Stimulated activated CD8-positive, alpha-beta memory T cell treated with anti-CD3 and anti-CD28 coated beads, Interleukin-15, amount 100 ng/mL, for 1 hour (primary cell): ENCODE data around the gene CCDC187.

ENCODE experiments used
- DNase-seq: peaks from one replicate; pipeline ENCODE4 v3.0.0-alpha.2; 2020; ENCODE audit warnings: low read depth

CCDC187 gene

DNA sequence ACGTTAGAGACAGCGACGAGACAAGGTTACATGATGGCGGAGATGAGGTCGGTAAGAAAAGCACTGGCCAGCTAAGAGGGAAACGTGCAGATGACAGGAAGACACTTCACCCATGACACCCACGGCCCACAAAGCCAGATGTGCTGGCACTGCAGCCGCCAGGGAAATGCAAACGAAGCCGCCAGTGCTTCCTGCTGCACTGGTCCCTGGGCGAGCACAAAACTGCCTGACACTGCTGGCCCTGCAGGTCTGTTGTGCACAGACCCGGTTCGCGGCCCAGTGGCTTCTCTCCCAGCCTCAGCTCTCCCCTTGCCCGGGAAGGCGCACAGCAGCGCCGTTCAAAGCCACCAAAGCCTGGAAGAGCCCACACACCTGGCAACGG lies 78.5 kb downstream of the CCDC187 start:
- no peak for DNase-seq

DNA sequence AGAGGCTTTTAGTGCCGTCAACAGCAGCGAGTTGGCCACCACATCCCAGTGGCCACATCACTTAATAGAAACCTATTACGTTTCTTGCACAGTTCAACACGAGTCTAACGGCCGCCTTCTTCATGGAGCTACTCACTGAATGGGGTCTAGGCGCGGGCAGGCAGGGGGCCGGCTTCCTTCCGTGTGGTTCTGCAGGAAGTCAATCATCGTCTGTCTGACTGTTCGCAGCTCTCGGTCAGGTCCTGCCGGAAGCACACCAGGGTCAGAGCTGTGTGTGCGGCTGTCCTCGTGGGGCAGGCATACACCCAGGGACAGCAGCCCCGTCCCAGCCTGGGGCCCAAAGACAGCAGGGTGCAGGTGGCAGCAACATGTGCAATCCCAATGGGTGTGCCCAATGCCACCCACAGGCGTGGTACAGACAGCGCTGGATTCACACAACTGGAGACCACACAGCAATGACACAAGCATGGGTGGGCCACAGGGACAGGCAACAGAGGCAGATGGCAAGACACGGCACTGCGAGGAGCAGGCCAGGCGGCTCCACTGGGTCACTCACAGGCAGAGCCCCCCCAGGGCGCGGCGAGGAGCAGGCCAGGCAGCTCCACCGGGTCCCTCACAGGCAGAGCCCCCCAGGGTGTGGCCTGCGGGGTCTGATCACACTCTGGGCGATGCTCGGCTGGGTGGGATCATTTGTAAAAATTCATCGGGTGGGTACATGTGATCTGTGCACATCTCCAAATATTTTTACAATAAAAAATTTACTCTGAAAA lies 79.8 kb downstream of the CCDC187 start:
- no peak for DNase-seq

DNA sequence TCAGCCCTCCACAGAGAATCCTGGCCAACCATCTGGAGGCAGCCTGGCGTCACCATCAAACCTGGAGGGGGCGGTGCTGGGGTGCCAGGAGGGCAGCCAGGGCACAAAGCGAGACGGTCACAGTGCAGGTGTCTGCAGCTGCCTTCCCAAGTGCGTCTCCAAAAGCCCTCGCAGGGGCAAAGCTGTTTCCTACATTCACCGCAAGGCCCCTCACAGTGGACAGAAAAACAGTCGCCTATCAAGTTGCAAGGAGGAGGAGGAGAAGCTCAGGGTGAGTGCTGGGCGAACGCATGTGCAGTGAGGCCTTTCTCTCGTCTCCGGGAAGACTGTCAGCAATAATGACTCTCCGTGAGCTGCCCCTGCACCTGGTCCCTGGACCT lies 81.0 kb downstream of the CCDC187 start:
- no peak for DNase-seq

DNA sequence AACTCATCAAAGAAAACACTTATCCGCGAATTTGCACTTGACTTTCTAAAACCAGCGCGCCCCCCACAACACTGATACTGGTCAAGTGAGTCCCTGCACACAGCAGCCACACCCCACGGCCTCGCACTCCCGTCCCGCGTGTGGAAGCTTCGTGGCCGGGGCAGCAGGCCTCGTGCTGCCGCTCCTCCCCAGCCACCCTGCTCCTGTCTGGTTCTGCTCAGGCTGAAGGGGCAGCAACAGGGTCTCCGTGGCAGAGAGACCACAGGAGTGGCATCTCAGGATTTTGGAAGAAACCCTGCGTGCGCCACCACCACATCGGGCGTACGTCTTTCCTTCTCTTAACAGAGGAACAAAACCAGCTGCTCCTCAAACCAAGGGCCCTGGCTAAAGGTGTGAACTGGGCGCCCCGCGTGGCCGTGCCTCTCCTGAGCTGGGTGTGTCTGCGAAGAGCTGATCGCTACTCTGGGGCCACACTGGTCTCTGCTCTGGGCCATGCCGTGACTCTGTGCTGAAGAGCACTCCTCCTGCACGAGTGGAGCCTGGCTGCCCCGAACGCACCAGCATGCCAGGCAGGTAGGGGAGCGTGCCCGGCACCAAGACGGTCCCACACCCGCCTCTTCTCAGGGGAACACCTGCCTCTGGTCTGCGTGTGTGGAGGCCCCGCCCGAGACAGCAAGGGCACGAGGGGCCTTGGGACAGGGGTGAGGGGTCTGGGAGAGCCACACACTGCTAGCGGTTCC lies 81.6 kb downstream of the CCDC187 start:
- no peak for DNase-seq

DNA sequence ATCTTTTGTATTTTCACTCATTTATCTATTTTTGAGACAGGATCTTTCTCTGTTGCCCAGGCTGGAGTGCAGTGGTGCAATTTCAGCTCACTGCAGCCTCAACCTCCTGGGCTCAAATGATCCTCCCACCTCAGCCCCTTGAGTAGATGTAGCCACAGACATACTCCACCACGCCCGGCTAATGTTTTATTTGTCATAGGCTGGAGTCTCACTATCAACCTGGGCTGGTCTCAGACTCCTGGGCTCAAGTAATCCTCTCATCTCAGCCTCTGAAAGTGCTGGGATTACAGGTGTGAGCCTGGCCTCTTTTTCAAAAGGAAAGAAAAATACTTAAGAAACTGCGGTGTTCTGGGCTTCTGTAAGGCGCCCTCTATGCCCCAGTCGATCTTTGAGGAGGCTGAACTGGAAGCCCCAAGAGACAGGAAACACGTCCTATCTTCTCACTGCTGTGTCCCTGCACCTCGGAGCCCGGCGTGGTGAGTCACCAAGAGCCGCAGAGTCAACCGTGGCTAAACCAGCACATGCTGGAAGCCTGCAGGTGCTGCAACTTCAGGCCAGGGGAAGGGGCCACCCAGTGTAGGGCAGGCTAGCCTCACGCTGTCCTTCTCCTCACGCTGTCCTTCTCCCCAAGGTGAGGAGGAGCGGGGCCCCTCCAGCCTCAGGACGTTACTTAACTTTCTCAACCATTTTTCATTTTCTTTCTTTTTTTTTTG lies 83.7 kb downstream of the CCDC187 start:
- no peak for DNase-seq

DNA sequence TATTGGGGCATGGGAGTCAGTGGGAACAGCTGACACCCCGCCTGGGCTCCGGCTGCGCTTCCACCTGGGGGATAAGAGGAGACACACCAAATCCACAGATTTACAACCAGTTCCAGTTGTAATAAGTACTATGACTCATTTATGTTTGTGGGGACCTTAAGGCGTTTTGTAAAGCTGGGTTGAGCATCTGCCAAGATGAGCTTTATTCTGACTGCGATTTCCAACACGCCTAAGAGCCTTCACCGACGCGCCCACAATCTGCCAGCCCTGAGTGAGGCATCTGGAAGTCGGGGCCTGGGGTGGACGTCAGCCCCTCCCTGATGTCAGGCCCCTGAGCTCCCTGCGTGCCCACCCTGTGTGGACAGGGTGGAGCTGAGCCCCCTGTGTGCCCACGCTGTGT lies 84.6 kb downstream of the CCDC187 start:
- DNase-seq: no peak

DNA sequence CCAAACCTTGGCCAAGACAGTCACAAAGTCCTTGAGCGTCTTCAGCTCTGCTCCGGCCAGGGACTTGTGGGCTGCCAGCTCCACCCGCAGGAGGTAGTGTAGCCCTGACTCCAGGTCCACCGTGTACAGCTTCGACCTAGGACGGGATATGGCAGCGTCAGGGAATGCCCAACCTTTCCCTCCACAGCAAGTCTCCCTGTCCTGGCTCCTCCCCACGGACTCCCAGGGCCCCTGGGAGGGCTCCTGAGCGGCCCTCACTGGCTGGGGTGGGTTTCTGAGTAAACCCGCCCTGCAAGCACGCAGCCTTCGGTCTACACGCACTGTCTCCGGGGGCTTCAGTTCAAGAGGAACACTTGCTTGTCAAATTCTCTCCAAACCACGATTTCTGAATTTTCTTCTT lies 85.2 kb downstream of the CCDC187 start:
- DNase-seq: no peak

DNA sequence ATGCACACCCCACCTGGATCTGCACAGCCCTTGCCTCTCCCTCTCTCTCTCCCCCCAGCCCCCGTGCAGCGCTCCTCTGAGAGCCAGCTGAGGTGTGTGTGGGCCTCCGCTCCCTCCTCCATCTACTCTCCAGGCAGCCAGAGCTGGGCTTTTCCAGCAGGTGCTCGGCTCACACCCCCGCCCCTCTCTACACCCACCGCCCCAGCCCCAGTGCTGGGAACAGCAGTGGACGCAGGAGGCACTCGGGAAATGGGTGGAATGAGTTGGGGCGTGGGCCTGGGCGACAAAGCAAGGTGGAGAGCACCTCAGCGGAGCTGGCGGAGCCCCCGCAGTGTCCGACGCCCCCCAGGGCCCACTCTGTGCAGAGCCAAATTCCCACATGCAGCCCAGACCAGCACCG lies 85.6 kb downstream of the CCDC187 start:
- no peak for DNase-seq

DNA sequence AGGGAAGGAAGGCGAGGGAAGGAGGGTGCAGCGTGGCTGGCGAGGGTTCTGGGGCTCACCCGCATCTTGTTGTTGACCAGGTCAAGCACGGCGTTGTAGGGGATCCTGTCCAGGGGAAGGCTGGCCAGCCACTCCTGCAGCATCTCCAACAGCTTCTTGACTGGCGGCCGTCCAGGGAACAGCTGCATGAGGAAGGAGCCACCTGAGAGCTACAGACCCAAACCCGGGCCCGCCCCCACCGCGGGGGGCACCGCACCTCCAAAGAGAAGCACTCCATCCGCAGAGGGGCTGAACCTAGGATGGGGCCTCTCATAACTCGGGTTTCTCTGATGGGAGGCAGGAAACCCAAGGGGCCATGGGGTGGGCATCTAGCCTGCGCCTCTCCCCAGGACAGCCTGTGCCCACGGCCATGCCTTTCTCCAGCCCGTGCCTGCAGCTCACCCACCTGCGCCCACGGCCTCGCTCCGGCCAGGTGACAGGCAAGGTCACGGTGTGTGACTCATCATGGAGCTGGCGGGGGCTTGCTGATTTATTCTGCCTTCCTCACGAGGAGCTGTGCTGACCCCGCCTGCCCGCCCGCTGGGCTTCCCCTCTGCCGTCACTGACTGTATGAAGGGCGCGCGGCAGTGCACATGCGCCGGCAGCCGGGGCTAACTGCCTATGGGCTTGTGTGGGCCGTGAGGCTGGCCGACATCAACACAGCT lies 87.2 kb downstream of the CCDC187 start:
- DNase-seq: no peak

DNA sequence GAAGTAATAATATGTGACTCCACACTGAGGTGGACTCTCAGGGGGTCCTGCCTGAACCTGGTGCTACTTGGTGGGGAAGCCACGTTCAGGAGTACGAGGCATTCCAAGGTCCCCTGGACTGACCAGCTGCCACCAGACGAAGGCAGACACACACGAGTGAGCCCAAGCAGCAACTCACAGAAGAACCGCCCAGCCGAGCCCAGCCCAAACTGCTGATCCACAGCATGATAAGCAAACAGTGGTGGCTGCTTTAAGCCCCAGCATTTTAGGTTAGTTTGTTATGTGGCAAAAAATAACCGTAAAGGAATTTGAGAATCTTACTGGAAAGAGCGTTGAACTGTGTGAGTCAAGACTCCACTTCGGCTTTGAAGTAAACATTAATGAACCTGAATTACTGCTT lies 90.2 kb downstream of the CCDC187 start:
- DNase-seq: no peak

DNA sequence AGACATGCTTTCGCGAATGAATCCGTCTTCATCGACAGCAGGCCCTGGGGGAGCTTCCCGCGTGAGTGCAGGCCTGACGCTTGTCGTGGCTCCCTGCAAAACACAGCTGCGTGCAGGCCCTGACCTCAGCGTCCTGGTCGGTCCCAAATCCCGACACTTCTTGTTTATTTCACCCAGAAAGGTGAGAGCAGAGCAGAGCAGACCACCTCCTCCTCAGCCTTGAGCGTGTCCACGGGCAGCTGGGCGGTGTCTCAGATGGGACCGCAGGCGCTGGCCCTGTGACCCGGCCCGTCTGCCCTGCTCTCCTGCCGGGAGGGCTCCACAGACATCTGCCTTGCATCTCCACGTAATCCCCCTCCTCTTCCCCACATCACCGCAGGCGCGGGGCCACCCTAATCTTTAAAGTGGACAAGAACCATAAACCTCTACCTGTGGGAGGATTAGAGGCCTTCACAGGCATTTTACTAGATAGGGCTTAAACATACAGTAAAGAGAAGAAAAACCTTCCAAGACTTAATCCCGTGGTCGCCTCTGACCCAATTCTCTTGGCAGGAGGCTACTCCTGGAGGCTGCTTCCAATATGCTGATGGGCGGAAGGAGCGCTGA lies 91.4 kb downstream of the CCDC187 start:
- no peak for DNase-seq

DNA sequence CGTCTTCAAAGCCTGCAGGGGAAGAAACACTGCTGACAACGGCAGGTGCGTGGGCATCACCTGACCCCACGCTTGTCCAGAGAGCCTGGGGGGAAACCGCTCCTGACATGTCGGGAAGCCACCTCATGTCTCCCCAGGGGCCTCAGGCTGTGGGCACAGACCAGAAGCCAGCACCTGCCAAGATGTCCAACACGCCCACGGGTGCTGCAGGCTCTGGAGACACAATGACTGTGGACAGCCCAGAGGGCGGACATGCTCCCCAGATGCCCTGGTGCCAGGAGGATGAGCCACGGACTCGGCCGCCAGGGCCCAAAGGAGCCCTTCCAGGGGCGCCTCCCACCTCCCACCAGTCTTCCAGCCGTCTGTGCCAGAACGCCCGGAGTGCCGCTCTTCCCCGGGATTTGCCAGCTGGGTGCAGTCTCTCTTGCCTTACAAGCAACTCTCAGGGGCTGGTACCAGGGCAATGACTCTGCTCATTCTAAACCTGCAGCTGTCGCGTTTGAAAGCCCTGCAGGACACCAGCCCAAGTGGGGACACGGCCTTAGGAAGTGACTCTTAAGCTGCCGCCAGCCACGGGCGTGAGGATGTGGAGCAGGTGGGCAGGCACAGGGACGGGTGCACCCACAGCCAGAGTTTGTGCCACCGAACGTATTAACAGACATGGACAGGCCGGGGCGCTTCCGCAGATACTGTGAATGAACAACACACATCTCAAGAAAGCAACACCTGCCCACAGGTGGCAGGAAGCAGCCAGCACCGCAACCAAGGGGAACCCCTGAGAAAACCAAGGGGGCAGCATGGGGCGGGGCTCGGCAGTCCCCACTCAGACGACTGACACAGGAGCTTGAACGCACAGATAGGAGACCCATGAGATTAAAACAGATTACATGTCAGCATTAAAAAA lies 92.2 kb downstream of the CCDC187 start:
- DNase-seq: no peak

DNA sequence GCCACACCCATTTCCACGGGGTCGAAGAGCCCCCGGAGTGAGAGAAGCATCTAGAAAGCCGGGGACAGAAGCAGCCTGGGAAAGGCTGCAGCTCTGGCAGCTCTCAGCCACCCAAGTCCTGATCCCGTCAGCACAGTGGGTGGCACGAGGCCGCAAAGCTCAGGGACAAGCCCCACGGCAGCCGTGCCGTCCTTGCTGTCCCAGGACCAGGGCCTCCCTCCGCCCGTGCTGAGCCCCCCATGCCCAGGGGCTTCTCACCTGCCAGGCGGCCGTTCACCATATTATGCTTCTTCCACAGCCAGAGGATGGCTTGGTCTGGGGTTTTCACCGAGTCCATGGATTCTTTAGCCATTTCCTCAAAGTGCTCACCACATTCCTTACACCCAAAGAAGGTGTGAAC lies 92.9 kb downstream of the CCDC187 start:
- DNase-seq: no peak

DNA sequence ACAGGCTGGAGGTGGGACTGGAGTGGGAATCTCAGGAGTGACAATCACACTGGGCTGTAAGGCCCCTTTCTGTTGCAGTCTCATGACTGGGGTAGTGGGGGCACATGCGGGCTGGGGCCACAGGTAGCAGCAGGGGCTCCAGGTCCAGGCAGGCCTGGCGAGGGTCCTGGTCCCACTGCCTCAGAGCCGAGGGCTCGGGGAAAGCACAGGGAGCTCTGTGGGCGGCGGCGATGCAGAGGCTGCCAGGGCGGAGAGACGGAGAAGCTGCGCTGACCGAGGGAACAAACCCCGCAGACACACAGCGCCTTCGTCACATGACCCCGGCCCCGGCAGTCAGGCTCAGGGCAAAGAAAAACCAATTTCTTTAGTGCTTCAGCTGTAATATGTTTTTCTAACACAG lies 93.6 kb downstream of the CCDC187 start:
- DNase-seq: no peak

DNA sequence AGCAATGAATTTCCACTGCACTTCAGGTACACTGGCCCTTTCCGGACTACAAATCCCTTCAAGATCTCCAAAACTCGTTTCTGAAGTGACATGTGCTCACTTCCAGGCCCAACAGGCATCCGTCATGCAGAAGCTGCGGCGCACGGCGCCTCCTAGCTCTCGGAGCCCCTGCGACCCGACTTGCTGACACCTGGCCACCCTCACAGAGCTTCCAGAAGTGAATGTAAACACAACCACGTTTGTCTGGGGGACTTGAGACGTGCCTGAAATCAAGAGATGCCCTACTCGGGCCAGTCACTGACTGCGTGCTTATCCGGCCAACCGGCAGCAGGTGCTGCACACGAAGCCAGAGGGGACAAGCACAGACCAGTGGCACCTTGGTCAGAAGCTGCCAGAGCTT lies 94.1 kb downstream of the CCDC187 start:
- DNase-seq: no peak

DNA sequence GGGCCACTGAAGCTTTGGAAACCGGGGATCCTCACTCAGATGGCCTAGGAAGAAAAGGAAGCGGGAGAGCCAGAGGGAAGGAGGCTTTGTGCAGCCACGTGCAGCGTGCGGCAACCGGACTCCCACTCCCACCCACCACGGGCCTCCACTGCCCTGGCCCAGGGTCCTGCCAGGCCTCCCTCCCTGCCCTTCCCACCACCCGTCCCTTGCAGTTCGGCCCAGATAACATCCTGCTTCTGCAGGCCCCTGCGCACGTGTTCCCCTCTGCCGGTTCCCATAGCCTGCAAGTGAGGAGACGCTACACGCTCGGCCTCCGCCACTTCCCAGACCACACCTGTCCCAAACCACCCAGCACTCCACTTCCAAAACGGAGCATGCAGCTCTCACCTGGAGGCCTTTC lies 94.7 kb downstream of the CCDC187 start:
- no peak for DNase-seq

DNA sequence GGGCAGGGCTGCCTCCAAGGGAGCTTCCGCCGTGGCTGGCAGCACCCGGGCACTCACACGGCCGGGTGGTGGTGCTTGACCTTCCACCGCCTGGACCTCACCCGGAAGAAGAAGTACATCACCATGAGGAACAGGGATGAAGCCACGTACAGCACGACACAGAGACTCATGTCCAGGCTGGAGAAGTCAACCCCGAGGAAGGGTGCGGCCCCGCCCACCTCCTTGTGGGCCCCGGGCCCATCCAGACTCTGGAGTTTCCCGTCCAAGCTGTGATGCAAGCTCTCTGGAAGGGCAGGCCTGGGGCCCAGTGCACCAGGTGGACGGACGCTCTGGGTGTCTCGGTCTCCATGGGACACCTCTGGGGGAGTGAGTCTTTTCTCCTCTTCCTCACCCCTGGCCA lies 95.2 kb downstream of the CCDC187 start:
- DNase-seq: no peak

DNA sequence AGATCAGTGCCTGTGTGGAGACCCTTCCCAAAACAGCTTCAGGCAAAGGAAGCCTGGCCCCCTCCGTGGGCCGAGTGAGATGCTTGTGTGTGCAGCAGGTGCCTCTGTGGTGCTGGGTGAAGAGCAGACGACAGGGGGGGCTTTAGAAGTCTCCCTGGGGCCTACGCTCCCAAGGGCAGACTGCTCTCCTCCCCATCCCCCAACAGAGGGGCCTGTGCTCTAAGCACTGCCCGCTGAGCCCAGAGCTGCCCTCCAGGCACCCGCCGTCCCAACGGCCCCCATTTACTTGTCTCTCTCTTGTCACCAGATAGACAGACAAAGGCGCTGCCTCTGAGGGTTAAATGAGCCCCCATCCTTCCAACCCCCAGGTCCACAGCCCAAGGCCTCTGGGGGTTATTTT lies 96.3 kb downstream of the CCDC187 start:
- DNase-seq: no peak

DNA sequence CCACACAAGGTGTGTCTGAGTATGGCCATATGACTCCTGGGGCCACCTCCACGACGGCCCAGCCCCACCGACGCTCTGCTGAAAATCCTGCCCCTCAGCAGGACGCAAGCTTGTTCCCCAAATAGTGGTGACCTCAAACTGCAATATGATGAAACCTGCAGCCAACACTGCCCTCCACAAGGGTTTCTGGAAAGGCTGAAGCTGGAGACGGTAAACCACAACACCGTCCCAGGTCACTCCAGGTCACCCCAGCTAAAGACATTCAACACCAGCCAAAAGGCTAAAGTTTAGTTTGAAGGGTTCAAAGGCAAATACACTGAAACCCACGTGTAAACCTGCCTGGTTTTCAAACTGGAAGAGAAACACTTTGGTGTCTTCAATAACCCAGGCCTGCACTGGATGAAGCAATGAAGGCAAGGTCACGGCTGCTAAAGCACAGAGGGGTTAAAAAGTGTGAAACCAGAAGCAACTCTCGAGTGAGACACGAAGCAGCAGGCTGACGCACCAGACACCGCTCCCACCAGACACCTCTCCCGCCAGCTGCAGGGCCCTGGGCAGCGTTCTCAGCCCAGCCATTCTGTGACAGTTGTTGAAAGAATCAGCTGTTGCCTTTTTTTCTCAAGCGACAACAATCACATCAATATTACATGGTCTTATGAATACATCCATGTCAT lies 97.2 kb downstream of the CCDC187 start:
- DNase-seq: no peak

DNA sequence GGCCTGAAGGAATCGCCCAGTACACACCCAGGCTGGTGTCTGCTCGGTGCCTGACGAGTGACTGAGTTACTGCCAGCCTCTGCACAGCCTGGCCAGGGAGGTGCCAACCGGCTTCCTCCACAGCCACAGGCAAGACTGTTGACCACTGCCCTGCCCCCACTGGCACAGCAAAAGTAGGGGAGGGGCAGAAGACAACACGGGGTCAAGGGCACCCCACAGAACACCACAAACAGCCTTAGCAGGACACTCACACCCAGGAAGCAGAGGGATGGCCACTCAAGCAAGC lies 98.2 kb downstream of the CCDC187 start:
- DNase-seq: no peak
